ENCODE measurements around the gene CASP2.

DNA sequence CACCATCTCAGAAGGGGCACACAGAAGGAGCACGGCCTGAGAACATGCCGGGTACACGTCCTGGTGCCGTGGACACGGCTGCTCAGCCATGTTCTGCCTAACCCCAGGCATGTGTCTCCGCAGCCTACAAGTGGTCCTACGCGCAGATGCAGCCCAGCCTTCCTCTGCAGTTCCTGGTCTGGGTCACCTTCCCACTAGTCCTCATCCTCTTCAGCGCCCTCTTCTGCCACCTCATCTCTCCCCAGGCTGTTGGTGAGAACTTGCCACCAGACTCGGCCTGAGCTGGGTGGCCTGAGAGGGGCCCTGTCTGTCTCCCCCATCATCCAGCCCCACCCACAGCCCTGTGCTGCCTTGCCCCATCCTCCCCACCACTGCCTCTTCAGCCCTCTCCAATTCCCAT, 33.1 kb downstream of the CASP2 start:
- TF ChIP-seq TCF7 (IDR thresholded peaks at IDR 0.05; ENCODE audit: borderline replicate concordance) (no peak), NFYB (IDR thresholded peaks at IDR 0.05; ENCODE audit: insufficient read depth, low read depth, low read length) (no peak), POLR2AphosphoS5 (IDR thresholded peaks at IDR 0.05; ENCODE audit: low read length) (no peak), CHD4 (IDR thresholded peaks at IDR 0.05) (no peak), MEF2A (IDR thresholded peaks at IDR 0.05; ENCODE audit: insufficient read depth, low read depth, low read length) (no peak), EZH2 (IDR thresholded peaks at IDR 0.05; ENCODE audit: borderline replicate concordance, control insufficient read depth, low read depth, low read length) (no peak), CREB1 (IDR thresholded peaks at IDR 0.05; ENCODE audit: low read depth) (no peak), EP300 (IDR thresholded peaks at IDR 0.05; ENCODE audit: borderline replicate concordance in 1 of 2, control insufficient read depth in 1 of 2, low read depth in 2 of 2, low read length in 2 of 2) (no peak)
- TF ChIP-seq, protein P1, sequence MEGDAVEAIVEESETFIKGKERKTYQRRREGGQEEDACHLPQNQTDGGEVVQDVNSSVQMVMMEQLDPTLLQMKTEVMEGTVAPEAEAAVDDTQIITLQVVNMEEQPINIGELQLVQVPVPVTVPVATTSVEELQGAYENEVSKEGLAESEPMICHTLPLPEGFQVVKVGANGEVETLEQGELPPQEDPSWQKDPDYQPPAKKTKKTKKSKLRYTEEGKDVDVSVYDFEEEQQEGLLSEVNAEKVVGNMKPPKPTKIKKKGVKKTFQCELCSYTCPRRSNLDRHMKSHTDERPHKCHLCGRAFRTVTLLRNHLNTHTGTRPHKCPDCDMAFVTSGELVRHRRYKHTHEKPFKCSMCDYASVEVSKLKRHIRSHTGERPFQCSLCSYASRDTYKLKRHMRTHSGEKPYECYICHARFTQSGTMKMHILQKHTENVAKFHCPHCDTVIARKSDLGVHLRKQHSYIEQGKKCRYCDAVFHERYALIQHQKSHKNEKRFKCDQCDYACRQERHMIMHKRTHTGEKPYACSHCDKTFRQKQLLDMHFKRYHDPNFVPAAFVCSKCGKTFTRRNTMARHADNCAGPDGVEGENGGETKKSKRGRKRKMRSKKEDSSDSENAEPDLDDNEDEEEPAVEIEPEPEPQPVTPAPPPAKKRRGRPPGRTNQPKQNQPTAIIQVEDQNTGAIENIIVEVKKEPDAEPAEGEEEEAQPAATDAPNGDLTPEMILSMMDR (IDR thresholded peaks at IDR 0.05 in 2 of 3, conservative IDR thresholded peaks at IDR 0.05 in 1 of 3; ENCODE audit: control insufficient read depth in 2 of 3, extremely low read depth in 1 of 3, insufficient read depth in 1 of 3, low read depth in 3 of 3, low read length in 3 of 3) = no peak
- TF ChIP-seq, protein P2, sequence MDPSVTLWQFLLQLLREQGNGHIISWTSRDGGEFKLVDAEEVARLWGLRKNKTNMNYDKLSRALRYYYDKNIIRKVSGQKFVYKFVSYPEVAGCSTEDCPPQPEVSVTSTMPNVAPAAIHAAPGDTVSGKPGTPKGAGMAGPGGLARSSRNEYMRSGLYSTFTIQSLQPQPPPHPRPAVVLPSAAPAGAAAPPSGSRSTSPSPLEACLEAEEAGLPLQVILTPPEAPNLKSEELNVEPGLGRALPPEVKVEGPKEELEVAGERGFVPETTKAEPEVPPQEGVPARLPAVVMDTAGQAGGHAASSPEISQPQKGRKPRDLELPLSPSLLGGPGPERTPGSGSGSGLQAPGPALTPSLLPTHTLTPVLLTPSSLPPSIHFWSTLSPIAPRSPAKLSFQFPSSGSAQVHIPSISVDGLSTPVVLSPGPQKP (IDR thresholded peaks at IDR 0.05; ENCODE audit: low read depth, low read length) = no peak
- TF ChIP-seq, protein P3, sequence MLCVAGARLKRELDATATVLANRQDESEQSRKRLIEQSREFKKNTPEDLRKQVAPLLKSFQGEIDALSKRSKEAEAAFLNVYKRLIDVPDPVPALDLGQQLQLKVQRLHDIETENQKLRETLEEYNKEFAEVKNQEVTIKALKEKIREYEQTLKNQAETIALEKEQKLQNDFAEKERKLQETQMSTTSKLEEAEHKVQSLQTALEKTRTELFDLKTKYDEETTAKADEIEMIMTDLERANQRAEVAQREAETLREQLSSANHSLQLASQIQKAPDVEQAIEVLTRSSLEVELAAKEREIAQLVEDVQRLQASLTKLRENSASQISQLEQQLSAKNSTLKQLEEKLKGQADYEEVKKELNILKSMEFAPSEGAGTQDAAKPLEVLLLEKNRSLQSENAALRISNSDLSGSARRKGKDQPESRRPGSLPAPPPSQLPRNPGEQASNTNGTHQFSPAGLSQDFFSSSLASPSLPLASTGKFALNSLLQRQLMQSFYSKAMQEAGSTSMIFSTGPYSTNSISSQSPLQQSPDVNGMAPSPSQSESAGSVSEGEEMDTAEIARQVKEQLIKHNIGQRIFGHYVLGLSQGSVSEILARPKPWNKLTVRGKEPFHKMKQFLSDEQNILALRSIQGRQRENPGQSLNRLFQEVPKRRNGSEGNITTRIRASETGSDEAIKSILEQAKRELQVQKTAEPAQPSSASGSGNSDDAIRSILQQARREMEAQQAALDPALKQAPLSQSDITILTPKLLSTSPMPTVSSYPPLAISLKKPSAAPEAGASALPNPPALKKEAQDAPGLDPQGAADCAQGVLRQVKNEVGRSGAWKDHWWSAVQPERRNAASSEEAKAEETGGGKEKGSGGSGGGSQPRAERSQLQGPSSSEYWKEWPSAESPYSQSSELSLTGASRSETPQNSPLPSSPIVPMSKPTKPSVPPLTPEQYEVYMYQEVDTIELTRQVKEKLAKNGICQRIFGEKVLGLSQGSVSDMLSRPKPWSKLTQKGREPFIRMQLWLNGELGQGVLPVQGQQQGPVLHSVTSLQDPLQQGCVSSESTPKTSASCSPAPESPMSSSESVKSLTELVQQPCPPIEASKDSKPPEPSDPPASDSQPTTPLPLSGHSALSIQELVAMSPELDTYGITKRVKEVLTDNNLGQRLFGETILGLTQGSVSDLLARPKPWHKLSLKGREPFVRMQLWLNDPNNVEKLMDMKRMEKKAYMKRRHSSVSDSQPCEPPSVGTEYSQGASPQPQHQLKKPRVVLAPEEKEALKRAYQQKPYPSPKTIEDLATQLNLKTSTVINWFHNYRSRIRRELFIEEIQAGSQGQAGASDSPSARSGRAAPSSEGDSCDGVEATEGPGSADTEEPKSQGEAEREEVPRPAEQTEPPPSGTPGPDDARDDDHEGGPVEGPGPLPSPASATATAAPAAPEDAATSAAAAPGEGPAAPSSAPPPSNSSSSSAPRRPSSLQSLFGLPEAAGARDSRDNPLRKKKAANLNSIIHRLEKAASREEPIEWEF (IDR thresholded peaks at IDR 0.05; ENCODE audit: insufficient replicate concordance, low read depth, low read length) = no peak
- TF ChIP-seq, protein P4, sequence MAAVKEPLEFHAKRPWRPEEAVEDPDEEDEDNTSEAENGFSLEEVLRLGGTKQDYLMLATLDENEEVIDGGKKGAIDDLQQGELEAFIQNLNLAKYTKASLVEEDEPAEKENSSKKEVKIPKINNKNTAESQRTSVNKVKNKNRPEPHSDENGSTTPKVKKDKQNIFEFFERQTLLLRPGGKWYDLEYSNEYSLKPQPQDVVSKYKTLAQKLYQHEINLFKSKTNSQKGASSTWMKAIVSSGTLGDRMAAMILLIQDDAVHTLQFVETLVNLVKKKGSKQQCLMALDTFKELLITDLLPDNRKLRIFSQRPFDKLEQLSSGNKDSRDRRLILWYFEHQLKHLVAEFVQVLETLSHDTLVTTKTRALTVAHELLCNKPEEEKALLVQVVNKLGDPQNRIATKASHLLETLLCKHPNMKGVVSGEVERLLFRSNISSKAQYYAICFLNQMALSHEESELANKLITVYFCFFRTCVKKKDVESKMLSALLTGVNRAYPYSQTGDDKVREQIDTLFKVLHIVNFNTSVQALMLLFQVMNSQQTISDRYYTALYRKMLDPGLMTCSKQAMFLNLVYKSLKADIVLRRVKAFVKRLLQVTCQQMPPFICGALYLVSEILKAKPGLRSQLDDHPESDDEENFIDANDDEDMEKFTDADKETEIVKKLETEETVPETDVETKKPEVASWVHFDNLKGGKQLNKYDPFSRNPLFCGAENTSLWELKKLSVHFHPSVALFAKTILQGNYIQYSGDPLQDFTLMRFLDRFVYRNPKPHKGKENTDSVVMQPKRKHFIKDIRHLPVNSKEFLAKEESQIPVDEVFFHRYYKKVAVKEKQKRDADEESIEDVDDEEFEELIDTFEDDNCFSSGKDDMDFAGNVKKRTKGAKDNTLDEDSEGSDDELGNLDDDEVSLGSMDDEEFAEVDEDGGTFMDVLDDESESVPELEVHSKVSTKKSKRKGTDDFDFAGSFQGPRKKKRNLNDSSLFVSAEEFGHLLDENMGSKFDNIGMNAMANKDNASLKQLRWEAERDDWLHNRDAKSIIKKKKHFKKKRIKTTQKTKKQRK (IDR thresholded peaks at IDR 0.05; ENCODE audit: low read depth, low read length) = no peak
